Measurements from ENCODE around the gene TENM3.
A peak's percentile ranks its signal among the peaks of the same experiment; 100 is the strongest.

The TENM3 gene

DNA sequence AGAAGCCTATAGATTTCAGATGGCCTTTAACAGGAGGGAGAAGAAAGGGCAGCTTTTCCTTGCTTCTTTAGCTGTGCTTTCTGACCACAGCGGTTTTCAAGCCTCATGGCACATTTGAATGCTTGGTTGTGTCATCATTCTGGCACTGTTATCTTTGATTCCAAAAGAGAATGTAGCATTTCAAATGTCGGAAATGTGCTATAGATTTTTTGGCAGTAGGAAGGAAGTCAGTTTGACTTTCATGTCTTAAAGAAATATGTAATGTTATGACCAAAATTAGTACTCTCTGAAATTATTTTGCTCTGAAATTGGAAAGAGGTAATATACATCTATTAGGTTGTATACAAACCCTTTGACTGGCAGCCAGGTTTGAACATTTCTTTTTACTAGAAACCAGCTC is 171.9 kb downstream of the TENM3 start:
- DNase-seq: no peak

DNA sequence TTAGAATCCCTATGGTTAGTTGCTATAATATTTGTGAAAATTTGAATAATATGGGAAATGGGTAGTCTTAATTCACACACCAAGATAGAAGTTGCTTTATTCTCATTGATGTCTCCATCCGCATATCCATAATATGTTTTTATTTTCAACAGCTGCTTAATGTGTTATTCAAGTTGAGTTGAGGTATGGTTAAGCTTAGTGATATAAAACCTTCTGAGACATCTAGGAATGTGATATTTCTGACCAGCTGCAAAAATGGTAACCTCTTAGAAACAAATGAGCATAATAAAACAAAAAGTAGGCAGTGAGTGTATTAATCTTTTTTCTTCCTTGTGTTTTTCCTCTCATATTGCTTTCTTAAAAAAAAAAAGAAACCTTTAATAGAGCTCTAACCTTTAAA is 172.9 kb downstream of the TENM3 start:
- DNase-seq: no peak

DNA sequence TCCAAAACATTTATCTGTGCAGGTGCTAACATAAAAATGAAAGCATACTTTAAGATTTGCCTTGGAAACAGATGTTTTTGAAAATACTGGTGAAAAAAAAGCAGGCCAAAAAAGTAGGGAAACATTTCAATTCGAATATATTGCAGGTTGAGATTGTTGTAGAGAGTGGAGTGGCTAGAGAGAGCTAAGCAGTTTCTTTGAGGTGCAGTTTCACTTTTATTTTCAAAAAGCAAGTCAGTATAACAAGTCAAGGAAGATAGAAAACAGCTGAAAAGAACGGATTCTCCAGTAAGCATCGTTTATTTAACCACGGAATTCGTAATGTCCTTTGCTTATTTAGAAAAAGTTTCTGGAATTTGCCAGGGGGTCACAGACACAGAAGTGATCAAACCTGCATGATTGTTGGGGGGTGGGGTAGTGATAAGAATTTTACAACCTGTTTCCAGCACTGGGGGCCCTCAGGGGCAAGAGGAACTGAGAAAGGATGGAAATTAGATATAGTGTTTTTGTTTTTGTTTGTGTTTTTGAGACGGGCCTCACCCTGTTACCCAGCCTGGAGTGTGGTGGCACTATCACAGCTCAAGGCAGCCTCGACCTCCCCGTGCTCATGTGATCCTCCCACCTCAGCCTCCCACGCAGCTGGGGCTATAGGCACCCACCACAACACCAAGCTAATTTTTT is 175.0 kb downstream of the TENM3 start:
- no peak for DNase-seq

DNA sequence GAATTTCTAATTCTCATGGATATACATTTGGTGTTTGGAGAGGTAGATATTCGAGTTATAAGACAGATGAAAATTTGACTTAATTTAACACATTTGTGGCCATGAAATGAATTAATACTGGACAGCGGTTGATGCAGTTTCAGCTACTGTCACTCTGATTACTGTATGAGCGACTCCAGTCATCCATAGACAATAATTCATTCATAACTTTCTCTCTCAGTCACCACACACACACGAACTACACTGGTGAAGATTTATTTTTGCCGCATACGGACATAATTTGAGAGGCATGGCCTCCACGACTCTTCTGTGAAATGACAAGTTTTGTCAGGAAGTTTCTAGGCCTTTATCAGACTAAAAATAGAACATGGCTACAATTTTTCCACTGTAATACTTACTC is 177.0 kb downstream of the TENM3 start:
- DNase-seq: no peak

DNA sequence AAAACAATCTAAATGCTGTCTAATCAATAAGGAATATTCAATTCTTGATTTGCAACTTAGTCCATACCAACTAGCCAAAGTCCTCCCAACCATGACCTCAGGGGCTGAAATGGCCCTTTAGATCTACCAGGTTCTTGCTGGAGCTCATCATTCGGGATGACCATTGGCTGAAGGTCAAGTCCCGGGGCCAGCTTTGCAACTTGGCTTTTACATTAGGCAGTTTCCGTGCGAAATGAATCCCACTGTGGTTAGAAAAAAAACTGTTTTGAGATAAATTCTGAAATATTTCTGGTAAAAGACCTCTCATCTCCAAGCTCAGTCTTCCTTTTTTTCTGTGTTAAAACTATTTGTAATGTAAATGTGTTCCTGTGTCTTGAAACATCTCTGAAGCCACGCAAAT is 178.6 kb downstream of the TENM3 start:
- no peak for DNase-seq

DNA sequence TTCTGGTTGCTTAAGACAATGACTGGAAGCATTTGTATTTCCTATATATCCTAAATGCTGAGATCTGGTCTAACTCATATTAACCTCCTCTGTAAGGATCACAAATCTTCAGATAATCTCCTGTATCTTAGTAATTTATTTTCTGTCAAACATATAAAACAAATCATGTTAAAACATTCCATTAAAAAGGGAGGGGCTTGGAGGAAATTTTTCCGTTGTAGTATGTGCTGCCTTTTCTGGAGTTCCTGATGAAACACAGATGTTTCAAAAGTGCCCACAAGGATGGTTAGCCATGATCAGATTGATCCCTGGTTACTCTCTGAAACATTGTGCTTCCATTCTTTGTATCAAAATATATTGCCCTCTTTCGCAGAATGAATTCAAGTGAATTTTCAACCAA is 182.1 kb downstream of the TENM3 start:
- no peak for DNase-seq

DNA sequence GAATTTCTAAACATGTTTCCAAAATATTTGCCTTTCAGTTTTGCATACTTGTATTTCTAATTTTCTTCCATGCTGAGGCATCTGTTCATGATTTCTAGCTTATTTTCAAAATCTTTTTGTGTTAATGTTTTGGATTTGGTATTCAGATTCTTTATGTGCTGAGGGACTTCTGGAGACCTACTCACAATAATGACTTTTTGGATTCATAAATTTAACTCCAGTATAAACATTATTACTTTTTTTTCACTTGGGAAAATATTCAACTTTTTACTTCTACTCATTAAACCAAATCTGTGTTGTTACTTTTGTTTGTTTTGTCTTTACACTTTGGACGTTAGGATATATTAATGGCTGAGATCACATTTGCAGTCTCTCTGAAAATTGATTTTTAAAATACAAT is 183.7 kb downstream of the TENM3 start:
- no peak for DNase-seq

DNA sequence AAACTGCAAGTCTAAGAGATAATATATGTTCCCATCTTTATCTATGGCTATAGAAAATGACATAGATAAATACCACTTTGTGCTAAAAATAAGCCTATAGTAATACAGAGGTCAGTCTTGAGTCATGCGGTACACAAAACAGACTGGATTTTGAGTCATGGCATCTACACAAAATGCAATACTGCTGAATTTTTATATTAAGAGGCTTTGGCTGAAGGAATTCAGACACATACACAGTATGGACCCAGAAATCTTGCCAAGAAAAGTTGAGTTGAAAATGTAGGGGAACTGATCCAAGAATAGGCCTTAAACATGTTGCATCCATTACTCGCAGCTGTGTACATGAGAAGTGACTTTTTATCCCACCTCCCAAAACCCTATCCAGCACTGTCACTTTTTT is 184.4 kb downstream of the TENM3 start:
- no peak for DNase-seq

DNA sequence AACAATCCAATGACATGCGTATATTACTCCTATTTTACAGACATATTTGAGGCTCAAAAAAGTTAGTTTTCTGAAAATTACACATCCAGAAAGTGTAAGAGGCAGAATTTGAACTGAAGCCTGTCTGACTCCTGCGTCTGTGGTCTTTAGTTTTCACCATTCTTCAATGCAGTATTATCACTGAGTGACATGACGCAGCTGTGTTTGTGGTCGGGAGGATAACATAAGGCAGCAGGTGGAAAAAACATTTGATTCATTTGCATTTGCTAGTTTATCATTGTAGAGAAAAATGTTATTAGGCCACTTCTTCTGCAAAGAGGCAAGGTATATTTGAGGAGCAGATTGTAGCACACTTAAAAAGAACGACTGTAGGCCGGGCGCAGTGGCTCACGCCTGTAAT is 186.7 kb downstream of the TENM3 start:
- DNase-seq: no peak

DNA sequence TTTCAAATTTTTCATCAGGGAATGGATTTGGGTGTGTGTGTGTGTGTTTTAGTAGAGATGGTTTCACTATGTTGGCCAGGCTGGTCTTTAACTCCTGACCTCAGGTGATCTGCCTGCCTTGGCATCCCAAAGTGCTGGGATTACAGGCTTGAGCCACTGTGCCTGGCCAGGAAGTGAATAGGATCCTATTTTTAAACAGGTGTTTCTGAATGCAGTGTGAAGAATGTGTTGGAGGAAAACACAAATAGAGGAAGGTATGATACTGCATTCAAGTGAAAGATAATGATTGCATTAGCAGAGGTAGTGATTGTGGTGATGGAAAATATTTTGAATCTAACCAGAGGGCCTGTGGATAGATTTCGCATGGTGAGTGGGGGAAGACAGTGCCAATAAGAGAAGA is 189.6 kb downstream of the TENM3 start:
- no peak for DNase-seq

DNA sequence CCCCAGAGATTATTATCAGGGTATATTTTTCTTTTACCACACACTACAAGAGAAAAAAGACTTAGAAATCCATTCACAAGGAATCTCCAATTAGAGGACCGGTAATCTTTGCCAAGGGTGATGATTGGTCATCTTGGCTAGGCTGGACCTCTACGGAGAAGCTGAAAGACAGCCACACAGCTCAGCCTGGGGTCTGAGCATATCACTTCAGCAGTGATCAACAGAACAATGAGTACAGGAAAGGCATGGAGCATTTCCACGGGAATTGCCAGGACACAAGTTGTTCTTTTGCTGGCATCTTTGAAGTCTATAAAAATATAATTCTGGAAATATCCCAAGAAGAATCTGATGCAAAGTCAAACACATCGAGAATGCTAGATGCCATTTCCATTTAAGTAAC is 191.5 kb downstream of the TENM3 start:
- no peak for DNase-seq

DNA sequence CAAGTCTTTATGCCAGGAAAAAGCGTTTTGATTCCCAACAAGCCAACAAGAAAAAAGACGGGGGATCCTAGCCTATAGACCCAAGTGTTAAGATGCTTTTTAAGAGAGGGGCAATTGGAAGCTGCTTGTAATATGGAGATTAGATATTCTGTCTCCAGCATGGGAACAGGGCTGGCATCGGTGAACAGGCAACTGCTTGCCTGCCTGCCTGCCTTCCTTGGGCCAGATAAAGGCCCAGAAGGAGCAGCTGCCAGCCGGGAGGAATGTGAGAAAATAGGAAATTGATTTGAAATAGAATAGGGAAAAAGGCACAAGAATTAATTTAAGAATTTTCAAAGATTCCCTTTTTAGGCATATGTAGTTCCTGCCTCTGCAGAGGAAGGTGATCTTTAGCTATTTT is 192.2 kb downstream of the TENM3 start:
- no peak for DNase-seq

DNA sequence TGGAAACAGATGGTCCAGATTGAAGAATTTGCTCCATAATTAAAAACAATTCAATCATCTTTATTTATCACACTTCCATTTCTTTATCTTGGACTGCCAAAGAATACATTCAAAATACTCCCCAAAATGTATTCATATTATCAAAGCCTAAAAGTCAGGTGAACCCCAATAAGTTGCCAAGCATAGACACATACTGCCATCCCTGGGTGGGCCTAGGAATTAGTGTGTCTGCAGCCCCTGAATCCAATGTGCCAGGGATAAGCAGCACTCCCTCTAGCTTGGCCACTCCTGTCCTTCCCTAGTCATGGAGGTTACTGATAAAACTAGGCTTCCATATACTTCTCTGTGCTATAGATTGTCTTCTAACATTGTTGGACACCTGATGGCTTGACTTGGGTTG is 199.9 kb downstream of the TENM3 start:
- DNase-seq: no peak

DNA sequence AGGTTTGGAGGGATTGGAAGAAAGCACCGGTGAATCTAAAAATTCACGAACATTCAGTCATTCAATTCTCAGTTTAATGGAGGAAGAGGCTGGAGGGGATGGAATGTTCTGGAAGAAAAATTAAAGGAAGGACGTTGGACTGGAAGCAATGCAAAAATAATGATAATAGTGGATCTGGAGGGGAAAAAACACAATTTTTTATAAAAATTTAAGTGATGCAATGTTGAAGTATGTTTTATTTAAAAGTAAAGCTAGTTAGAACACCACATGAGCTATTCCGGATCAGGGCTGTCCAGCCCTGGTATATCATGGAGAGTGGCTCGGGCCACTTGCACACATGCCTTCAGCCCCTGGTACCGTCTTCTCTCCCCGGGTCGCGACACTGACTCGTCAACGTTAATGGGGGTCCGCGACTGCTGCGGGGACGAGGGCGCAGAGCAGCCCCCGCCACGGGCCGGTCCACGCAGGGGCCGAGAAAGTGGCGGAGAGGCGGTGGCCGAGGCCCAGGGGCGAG is 204.6 kb downstream of the TENM3 start:
- DNase-seq: no peak

DNA sequence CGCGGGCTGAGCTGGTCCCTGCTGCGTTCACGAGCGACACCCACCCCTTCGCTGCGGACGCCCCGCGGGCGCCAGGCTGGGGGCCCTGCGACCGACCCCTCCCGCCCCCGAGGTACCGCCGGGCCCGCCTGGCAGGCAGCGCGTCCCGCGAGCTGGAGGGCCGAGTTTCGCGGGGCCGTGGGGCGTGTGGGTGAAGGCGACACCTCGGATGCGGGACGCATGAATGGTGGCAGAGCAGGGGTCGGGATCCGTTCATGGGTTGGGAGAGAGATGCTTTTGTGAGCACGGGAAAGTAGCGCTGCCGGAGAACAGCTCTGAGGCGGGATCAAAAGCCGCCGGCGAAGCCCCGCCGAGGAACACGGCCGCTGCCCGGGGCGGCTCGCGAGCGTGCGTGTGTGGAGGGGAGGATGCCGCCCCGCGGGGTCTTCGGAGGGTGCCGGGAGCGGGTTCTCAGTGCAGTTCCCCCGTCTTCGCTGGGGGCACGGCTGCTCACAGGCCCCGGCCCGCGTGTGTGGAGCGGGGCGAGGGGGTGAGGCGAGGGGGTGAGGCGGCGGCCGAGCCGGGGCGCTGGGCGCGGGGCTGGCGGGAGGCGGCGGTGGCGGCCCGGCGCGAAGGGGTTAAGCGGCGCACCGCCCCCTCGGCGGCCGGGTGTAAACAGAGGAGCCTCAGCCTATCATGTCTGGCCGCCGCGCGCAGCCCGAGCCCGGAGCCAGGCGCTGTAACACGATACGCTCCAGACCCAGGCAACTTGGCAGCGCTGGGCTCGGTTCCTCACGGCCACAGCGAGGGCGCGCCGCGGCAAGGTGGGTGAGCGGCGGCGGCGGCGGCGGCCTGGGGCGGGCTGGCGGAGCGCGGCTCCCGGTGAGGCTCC is 205.3 kb downstream of the TENM3 start:
- DNase-seq: peak; percentile 82 to 87

DNA sequence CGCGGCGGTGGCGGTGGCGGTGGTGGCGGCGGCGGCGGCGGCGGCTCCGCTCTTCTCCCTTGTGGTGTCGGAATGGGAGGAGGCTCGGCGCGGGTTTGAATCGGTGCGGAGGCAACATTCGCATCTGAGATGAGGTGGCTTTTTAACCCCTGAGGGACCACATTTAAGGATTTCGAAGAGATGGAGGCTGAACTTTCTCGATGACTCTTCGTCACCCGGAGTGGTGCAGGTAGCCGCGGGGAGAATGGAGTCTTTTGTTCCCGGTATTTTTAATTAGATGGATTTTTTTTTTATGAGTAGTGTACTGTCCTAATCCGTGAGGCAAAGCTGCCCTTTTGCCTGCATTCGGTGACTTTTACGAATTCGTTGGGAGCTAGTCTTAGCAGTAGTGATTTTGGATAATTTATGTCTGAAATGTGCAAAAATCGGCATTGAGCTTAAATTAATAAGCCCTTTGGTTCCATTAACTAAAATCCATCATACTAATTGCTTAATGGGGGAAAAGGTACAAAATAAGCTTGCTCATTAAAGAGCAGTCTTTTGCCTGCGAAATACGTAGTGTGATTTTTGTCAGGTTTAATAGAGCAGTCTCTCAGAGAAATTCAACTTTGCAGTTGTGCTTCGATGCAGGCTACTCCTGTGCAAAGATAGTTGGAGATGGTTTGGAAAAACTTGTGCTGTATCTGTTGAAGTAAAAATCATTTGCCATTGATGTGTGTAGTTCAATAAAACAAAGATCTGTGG is 206.2 kb downstream of the TENM3 start:
- DNase-seq: peak; percentile 64 to 68

DNA sequence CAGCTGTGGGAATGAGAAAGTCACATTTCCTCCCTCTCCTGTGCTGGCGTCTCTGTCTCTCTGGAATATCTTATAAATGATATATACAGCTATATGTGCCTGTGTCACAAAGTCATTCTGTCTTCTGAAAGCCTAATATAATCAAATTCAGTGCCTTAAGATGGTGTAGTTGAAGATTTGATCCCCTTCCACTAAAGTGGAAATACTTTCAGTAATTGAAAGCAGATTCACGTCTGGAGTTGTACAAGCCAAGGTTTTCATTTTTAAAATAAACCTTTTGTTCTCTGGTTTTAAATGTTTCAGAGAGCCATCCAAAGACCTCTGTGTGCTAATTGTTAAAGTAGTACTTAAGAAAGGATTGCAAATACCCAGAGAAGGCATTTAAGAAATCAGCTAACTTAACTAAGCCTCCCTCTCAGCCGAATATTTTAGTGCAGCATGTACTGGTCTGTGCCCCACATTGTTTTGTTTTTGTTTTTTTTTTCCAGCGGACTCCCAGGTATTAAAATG is 206.8 kb downstream of the TENM3 start:
- no peak for DNase-seq

DNA sequence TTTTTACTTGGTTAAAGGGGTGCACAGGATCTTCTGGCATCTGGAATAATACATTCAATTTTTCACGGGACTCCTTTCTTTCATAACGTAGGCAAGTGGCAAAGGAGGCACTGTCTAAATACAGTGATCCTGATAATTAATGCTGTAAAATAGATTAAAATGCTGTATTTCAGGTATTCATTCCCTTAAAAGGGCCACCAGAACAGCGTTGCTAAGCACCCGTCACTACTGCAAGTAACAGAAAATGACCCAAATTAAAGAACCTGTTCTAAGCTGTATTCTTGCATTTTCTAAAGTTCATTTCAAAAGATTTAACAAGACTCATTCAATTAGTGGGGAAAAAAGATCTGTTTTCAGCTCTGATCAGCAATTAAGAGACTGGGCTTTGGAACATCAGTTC is 208.2 kb downstream of the TENM3 start:
- DNase-seq: no peak

DNA sequence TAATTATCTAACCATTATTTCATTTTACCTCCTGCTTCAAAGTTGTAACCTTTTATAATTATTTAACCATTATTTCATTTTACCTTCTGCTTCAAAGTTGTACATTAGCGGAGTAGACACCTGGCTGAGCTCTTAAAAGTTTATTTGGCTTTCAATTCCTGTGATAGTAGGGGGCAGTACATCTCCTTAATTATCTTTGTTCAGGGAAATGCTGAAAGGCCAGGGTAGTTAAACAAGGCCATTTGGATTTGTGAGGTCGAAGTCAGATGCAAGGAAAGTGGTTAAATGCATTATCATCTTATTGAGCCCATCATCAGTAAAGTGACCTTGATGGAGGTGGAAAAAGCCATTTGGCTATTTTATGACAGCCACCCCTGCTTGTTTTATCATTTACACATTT is 210.6 kb downstream of the TENM3 start:
- peak; percentile 80 to 88 for DNase-seq

DNA sequence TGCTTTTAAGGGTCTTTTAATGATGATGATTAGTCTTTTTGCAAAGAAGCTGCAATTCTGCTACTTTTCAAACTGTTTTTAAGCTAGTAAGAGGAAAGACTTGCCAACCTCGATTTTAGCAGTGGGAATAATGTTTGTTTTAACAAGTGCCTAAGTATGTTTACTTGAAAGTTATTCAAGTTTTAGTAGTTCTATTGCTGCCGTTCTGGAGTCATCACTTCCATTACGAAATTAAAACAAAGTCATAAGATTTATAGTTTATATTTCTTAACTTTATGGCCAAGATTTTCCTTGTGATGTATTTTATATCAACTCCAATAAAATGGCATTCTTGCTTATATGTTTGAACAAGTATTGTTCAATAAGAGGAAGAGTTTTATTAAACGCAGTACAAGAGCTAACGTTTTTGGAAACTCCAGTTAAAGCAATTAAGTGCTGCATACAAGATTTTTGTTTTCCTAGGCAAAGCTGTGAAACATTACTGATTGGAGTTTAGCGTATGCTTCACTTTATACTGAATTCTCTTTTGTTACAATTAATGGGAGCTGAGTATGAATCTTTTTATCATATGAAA is 211.3 kb downstream of the TENM3 start:
- DNase-seq: peak in 1 of 2 experiments; percentile 34

DNA sequence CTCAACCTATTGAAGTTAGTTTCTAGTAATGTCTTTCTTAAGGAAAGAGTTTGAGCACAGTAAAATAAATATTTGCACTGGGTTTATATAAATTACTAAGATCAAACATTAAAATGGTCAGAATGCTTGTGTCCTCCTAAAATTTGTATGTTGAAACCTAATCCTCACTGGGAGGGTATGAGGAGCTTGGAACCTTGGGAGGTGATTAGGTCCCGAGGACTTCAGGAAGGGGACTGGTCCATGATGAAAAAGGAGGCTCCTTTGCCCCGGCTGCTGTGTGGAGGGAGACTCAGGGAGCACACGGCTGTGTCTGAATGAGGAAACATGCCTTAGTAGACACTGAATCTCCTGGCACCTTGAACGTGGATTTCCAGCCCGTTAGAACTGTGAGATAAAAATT is 221.9 kb downstream of the TENM3 start:
- no peak for DNase-seq

DNA sequence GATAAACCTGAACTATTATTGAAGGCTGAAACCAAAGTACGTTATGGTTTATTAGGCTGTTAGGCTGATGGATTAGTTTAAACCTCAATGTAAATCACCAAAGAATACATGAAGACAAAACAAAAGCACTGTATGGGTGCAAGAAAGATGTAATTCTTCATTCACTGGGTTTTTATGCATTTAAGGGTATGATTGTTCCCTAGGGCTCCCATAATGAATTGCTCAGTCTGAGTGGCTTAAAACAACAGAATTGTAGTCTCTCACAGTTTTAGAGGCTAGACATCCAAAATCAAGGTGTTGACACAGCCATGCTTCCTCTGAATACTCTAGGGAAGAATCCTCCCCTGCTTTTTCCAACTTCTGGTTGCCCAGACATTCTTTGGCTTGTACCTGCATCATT is 222.8 kb downstream of the TENM3 start:
- no peak for DNase-seq

DNA sequence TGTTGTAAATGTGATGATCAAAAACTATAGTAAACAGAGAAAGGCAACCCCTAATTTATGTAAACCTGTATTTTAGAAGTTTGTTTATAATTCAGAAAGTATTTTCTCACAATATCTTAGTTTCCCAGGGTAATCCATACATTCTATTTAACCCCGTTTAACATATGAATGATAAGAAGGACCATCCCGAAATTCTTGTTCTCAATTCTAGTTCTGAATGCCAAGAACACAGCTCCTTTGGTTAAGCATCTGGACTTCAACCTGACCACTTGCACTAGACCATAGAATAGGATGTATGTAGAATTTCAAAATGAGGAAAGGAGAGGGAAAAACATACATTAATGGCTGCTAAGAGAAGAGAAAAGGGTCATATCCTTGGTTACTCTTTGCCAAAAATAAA is 227.0 kb downstream of the TENM3 start:
- no peak for DNase-seq

All from NCI-H1930 (cell line).